Measurements from ENCODE around the gene NKX6-2.

The NKX6-2 gene

GRCh38 chr10:132735923-132736391, 50.0 kb downstream of the NKX6-2 start:
- H3K4me2 ChIP-seq (ENCODE audit: low read length) = no peak overlapping the region
- H3K79me2 ChIP-seq (ENCODE audit: control insufficient read depth, low read length) = no peaks in the 10 kb centered on the region
- no peaks in the 10 kb centered on the region for H3K36me3 ChIP-seq (ENCODE audit: control insufficient read depth, low read length)
- H3K27ac ChIP-seq (ENCODE audit: low read depth, low read length) = no peak overlapping the region
- no peak overlapping the region for H3K4me3 ChIP-seq (ENCODE audit: low read length)
- H3K27me3 ChIP-seq (ENCODE audit: control insufficient read depth, low read length) = no peaks in the 10 kb centered on the region
- H3K4me1 ChIP-seq (ENCODE audit: control insufficient read depth, low read length) = no peaks in the 10 kb centered on the region
- no peaks in the 10 kb centered on the region for H4K20me1 ChIP-seq (ENCODE audit: control insufficient read depth, insufficient read depth, low read depth, low read length)
- H3K9me3 ChIP-seq (ENCODE audit: control insufficient read depth, insufficient read depth, low read length) = peaks cover 5% of the 10 kb centered on the region; the same call in 1 of the 2 replicates
- no peaks in the 10 kb centered on the region for H3K9me2 ChIP-seq (replicated peaks; ENCODE audit: control insufficient read depth, low read length)
- no peaks in the 10 kb centered on the region for H3F3A ChIP-seq (ENCODE audit: control insufficient read depth, insufficient read depth)
- TF ChIP-seq CTCF (IDR thresholded peaks at IDR 0.05; ENCODE audit: low read depth, low read length, poor library complexity, severe bottlenecking) (no peak), EZH2phosphoT487 (IDR thresholded peaks at IDR 0.05; ENCODE audit: borderline replicate concordance, low read length) (no peak)

GRCh38 chr10:132735341-132735775, 50.6 kb downstream of the NKX6-2 start:
- no peaks in the 10 kb centered on the region for H4K20me1 ChIP-seq (ENCODE audit: control insufficient read depth, insufficient read depth, low read depth, low read length)
- H3K9me2 ChIP-seq (replicated peaks; ENCODE audit: control insufficient read depth, low read length) = no peaks in the 10 kb centered on the region
- no peaks in the 10 kb centered on the region for H3F3A ChIP-seq (ENCODE audit: control insufficient read depth, insufficient read depth)
- peaks cover 5% of the 10 kb centered on the region; the same call in 1 of the 2 replicates for H3K9me3 ChIP-seq (ENCODE audit: control insufficient read depth, insufficient read depth, low read length)
- H3K79me2 ChIP-seq (ENCODE audit: control insufficient read depth, low read length) = no peaks in the 10 kb centered on the region
- no peak for TF ChIP-seq CTCF (IDR thresholded peaks at IDR 0.05; ENCODE audit: low read depth, low read length, poor library complexity, severe bottlenecking)
- TF ChIP-seq EZH2phosphoT487 (IDR thresholded peaks at IDR 0.05; ENCODE audit: borderline replicate concordance, low read length) = no peak
- no peak overlapping the region for H3K4me2 ChIP-seq (ENCODE audit: low read length)
- H3K27me3 ChIP-seq (ENCODE audit: control insufficient read depth, low read length) = no peaks in the 10 kb centered on the region
- H3K36me3 ChIP-seq (ENCODE audit: control insufficient read depth, low read length) = no peaks in the 10 kb centered on the region
- H3K27ac ChIP-seq (ENCODE audit: low read depth, low read length) = no peak overlapping the region
- no peaks in the 10 kb centered on the region for H3K4me1 ChIP-seq (ENCODE audit: control insufficient read depth, low read length)
- H3K4me3 ChIP-seq (ENCODE audit: low read length) = no peak overlapping the region

GRCh38 chr10:132733926-132734325, 52.0 kb downstream of the NKX6-2 start:
- H3K4me3 ChIP-seq (ENCODE audit: low read length) = no peak overlapping the region
- no peaks in the 10 kb centered on the region for H3K9me2 ChIP-seq (replicated peaks; ENCODE audit: control insufficient read depth, low read length)
- no peak overlapping the region for H3K27ac ChIP-seq (ENCODE audit: low read depth, low read length)
- no peaks in the 10 kb centered on the region for H3K36me3 ChIP-seq (ENCODE audit: control insufficient read depth, low read length)
- no peaks in the 10 kb centered on the region for H3K79me2 ChIP-seq (ENCODE audit: control insufficient read depth, low read length)
- no peaks in the 10 kb centered on the region for H3F3A ChIP-seq (ENCODE audit: control insufficient read depth, insufficient read depth)
- no peaks in the 10 kb centered on the region for H4K20me1 ChIP-seq (ENCODE audit: control insufficient read depth, insufficient read depth, low read depth, low read length)
- H3K4me1 ChIP-seq (ENCODE audit: control insufficient read depth, low read length) = no peaks in the 10 kb centered on the region
- H3K4me2 ChIP-seq (ENCODE audit: low read length) = no peak overlapping the region
- H3K27me3 ChIP-seq (ENCODE audit: control insufficient read depth, low read length) = no peaks in the 10 kb centered on the region
- no peak for TF ChIP-seq CTCF (IDR thresholded peaks at IDR 0.05; ENCODE audit: low read depth, low read length, poor library complexity, severe bottlenecking)
- no peak for TF ChIP-seq EZH2phosphoT487 (IDR thresholded peaks at IDR 0.05; ENCODE audit: borderline replicate concordance, low read length)
- peaks cover 5% of the 10 kb centered on the region; the same call in 1 of the 2 replicates for H3K9me3 ChIP-seq (ENCODE audit: control insufficient read depth, insufficient read depth, low read length)

Measured in DOHH2 (cell line).